ENCODE measurements around the gene HOXB3.

HOXB3 gene

DNA sequence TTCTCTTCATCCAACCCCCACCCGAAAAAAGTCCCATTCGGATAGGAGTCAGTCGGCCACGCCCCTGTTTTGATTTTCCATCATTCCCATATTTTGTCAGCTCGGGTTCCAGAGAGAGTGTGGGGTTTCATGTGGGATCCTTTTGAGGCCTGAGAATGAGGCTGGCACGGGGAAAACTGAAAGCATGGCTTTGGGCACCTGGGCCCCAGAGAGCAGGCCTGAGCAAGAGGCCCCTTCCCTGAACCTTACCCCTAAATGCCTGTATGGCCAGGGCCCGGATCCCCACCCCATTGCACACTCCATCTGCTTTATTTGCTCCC, 7.3 kb downstream of the HOXB3 start:
- no peak for DNase-seq

DNA sequence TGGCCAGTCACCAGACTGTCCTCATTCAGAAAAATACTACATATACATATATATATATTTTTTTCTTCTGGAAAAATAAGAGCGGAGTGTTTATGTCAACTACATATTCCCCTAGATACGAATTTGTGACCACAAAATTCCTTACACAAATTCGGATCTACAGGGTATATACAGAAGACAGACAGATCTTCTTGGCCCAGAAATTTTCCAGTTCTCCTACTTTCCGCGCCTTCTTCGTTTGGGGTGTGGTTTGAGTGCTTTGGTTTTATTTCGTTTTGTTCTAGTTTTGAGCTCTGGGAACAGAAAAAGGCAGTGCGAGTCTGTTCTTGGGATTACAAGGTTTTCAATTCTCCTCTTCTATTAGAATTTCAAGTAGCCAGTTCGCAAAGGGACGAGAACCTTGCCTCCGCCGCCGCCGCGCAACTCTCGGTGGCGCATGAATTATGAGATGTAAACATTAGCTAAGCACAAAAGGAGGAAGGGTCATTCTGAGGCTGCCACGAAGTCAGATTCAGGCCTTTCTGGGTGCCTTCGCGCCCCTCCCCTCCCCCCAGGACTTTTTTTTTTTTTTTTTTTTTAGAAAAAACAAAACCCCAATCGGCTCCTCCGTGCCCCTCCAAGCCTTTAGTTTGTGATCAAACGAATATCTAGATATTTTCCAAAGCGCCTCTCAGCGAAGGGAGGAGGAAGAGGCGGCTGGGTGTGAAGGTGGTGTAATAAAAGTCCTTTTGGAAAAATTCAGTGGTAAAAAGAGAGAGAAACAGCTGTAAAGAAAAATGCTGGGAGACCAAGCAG, 10.1 kb downstream of the HOXB3 start:
- no peak for DNase-seq

DNA sequence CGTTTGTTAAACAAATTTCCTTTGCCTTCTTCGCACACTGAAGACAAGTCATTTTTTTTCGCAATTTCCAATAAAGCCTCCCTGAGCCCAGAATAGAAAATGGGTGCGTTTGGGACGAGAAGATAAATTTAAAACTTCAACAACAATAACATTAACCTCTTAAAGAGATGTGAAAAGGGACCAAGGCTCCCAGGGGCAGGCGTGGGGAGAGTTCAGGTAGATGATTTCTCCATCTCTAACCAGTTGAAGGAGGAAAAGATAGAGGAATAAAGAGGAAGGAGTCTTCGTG, 10.6 kb downstream of the HOXB3 start:
- DNase-seq = no peak

DNA sequence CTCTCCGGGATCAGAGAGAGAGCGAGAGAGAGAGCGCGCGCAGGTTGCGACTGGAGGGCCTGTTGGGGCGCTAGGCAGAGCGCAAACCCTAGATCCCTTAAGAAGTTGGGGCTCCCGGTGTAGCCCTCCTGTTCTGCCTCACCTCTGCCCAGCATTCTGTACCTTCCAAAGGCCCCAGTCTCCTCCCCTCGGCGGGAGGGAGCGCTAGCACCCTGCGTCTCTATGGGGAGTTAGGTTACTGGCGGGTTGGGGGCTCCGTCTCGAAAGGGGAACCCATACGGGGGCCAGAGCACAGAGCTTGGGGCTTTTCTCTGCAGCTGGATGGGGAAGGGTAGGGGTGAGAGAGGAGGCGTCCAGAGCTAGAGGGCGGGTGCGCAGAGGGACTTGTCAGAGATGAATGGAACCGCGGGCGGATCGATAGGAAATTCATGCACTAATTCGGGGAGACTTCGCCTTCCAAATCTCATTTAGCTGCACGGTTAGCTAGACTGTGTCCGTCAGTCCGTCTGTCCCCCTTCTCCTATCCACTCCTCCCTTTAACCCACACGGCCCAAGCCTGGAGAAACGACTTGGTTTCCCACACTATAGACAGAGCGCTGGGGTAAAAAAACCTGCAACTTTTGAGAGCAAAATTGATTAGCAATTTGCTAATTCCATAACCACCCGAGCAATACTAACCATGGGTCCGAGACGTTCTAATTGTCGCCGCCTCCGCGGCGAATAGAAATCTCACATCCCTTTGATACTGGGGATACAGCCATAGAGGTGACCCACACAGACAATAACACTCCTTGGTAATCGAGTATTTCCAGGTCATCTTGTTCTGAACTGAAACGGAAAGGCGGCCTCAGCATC, 11.2 kb downstream of the HOXB3 start:
- peak; percentile 29 to 38 for DNase-seq

DNA sequence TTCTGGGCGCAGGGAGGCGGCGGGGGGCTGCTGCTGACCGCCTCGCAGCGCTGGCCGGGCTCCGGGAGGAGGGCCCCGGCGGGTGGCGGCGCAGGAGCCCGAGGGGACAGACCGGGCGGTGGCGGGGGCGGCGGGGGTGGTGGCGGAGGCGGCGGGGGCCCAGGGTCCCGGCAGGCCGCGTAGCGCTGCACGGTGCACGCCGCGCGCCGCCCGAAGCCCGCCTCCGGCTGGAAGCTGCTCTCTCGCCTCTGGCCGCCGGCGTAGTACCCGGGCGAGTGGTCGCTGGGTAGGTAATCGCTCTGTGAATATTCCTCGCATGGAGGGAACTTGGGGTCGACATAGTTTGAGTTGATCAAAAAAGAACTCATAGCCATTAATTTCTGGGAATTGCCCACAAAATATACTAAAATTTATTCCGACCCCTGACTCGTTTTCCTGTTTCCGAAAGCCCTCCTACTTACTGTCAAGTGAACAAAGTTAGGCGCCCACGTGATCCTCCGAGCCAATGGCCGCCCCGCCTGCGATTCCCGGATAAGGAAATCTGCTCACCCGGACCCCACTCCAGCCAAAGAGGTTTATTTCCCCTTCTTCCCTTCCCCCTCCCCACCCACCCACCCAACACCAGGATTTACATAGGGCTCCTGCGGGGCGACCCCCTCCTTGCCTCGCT, 12.0 kb downstream of the HOXB3 start, which contains the start of gene HOXB4:
Gene HOXB4, minus strand, starts transcription at position 405 of the 670 bp plus-strand sequence. Its CDS starts 31 bp downstream, at position 374.
- DNase-seq = peak; percentile 74 to 81

DNA sequence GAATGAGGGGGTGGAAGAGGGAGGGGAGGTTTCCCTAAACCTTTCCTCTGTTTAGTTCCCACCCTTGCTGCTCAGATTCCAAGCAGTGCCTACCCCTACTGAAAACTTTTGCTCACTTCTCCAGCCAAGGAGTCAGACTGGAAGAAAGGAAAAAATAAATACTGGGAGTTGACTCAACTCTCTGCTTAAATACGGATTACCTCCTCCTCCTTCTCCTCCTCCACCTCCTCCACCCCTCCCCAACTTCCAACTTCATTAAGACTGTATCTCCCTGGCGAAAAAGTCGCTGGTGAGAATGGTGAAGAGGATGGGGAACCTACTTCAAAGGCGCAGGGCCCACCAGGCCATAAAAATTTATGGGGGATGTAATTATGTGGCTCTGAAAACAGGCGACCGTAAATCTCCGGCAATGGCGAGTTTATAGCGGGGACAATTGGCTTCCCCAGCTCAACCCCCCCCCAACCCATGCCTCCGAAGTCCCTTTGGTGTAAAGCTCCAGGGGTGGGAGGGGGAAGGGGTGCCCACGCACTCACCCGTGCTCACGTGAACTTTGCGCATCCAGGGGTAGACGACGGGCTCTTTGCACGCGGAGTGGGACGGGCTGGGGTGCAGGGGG, 12.6 kb downstream of the HOXB3 start:
- DNase-seq = no peak

DNA sequence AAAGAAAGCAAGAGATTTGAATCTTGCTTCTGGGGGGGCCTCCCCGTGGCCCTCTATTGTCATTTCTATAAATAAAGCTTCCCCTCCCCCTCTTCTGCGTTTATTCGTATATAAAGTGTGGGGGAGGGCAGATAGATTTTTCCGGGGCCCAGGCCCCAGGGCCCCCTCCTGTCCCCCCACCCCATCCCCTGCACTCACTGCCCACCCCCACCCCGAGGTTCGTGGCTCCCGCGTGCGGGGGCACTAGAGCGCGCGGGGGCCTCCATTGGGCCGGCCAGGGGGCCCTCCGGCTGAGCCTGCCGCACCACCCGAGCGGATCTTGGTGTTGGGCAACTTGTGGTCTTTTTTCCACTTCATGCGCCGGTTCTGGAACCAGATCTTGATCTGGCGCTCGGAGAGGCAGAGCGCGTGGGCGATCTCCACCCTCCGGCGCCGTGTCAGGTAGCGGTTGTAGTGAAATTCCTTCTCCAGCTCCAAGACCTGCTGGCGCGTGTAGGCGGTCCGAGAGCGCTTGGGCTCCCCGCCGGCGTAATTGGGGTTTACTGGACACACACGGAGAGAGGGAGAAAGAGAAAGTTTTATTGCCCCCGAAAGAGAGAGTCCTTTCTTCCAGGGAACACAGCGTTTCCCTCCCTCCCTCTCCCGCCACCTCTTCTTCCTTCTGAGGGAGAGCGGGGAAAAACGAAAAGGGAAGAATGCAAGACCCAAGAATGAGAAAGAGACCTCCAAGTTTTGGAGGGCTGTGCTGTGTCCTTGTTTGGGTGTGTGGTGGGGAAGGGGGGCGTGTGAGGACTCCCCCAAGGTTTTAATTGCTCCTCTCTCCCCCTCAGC, 13.3 kb downstream of the HOXB3 start:
- no peak for DNase-seq

DNA sequence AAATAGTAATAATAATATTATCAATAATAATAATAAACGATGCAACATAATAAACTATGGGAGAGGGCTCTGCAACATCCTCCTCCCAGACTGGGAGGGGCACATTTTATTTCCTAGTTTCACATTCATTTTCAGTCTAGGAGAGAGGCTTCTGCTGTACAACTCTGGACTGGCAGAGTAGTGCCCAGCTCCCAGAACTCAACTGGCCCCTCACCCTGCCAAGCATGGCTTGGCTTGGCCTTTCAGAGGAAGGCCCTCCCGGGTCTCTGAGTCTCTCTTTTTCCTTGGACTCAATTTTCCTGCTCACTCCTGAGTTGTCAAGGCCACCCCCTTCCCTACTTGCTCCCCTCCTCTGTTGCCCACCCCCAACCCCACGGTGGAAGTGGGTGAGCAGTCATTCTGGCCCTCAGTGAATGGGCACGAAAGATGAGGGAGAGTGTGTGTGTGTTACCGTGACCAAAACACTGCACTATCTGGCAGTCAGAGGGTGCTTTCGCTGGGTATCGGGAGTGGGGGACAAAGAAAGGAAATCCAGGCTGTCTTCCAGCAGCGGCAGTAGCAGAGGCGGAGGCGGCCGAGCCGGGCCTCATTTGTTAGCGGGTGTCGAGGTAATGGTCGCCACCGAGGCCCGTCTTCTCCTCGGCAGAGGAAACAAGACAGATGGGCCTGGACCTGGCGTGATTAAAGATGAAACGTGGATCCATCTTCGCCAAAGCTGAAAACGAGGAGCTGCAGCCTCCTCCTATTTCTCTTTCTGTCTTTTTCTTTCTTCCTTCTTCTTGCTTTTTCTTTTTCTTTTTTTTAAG, 14.2 kb downstream of the HOXB3 start:
- DNase-seq = no peak

DNA sequence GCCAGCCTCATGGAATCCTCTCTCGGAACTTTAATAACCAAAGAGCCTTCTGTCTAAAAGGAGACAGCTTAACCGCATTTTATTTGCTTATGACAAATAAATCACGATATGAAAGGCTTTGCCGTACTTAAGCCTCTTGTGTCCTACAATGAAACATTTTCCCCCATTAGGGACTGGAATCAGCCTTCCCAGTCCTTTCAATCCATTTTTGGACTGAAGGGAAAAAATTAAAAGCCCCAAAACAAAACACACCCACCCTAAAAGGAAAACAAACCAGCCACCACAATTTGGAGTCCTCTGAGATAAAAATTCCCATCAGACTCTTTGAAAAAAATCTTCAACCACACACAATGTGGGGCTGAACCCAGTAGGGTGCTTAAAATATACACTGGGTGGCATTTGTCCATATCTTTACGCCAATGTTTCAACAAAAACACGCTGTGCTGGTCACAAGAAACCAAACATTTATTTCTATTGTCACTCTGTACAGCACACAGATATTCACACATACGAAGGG, 14.9 kb downstream of the HOXB3 start:
- DNase-seq = no peak

DNA sequence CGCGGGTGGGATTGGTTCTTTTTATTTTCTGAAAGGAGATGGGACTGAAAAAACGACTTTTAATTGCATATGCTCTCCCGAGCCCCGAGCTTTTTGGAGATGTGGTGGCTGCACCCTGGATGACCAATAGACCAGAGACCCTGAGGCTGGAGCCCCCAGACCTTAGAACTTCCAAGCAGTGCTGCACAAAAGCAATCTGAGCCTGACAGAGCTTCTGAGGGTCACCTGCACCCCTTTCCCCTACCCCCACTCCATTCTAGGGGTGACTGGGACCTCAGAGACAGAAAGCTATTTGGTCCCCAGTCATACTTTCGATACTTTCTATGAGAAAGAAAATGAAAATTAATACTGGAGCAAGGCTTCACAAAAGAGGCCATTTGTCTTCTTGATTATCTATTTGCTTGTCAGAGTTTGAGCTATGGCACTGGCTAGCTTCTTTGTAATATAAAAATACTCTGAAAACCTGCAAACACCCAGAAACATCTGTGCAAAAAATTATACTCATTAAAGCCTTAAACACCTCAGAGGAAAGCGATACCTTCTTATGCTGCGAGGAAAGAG, 15.5 kb downstream of the HOXB3 start:
- DNase-seq = no peak

DNA sequence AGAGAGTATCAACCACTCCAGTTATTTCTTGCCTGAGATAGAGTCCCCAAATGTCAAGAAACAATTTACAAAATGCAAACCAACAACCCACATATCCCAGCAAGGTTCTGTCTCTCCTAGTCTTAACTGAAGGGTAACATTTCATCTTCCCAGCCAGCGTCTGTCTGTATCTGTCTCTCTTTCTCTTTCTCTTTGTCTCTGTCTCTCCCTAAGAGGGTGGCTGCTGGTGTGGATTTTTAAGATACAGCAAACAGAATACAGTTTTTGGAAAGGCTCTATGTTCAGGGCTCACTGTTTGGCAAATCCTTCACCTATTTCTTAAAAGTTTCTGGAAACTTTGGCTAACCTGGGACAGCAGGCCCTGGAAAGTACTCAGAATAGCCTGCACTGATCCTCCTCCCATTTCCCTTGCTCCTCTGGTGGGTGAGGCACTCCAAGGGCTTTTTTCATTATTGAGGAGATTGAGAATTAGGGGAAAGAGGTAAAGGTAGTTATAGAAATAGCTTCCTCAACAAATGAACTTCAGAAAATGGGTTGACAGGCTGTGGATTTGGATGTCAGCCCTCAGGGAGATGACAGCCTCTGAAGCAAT, 18.1 kb downstream of the HOXB3 start:
- DNase-seq = no peak

DNA sequence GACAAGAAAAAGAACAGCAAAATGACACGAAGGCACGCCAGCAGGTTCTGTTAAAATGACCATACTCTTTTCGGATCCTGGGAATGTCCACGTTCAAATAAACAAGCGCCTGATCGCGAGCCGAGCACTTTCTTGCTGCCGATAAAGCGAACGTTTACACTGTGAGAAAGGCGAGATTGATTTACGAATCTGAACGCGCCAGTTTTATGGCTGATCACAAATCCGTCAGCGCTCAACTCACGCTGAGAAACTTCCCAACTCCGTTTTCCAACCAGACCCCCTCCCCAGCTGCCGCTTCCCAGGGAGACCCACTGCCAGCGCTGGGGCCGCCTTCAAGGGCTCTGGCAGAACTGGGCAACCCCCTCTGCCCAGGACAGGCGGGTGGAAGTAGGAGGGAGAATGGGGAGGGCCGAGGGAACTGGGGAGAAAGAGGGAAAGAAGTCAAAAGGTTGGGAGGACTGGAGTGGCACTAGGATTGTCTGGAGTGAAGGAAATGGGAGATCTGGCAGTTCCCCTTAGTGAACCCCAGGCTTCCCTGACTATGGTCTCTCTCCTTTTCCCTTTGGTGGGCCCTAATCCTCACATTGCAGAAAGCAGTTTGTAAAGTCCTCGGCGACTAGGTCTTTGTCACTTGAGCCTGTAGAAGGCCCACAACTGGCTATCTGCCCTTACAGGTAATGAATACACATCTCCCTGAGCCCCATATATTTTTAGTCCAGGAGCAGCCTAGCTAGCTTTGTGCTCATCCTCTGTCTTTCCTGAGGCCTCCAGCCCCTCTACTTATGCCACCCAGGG, 18.8 kb downstream of the HOXB3 start:
- DNase-seq = no peak

DNA sequence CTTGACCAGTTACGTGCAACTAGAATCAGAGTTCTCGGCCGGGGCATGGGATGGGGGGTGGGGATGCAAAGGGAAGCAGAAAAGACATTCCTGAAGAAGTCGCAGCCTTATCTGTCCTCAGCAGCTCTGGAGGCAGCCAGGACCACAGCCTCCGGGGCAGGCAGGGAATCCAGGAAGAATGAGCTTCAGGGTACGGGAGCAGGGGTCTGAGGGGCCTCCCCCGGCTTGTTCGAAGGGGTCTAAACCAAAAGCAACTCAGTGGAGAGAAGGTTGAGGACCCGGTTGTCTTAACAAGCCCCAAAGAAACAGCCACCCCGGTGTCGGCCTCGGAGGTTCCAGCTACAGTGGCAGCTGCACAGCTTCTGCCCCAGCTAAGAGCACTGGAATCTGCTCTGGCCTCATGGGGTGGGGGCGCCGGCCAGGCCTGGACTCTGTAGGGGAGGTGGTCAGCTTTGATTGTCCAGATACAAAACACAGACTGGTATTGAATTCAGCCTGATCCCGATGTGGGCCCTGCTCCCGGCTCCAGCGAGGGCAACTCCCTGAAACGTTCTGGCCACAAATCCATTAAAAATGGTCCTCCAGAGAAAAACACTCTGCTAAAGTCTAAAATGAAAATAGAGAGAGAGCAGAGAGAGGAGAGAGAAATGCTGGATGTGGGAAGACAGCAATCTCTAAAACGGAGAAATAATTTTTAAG, 19.6 kb downstream of the HOXB3 start:
- DNase-seq = no peak

DNA sequence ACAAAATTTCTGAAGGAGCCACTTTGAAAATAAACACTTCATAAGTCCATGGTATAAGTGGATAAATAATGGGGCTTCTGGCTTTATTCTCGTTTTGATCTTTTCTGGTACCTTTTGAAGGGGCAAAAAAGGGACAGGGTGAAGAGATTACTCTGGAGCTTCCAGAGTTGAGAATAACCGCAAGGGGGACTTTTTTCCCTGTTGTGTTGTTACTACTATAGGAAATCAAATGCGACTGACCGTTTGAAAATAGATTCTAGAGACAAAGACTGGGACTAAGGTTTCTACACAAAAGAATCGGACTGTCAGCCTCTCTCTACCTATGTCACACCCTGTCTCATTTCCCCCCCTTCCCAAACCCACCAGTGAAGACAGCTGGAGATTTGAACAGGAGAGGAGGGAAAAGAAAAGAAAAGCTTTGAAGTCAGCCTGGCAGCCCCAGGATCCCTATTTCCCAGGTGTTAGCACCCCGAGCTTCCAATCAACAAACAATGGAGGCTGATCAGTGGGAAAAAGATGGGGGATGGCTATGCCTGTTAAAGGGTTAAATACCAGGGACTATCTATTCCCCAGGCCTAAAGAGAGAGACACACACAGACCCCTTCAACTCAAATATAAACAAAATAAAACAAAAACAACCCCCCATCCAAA, 20.2 kb downstream of the HOXB3 start:
- no peak for DNase-seq

DNA sequence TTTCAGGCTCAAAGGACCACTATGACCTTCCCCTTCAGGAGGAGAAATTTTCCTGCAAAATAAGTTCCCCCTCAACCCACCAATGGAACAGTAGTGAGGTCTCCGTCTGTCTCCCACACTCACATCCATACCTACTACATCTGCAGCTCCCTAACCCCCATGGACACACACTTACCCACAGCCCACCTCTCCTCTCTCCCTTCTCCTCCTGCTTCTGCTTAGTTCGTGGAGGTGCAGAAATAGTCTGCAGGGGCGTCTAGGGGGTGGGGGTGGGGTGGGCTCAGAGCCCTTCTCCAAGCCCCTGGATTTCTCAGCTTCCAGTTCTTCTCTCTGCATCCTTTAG, 20.8 kb downstream of the HOXB3 start:
- no peak for DNase-seq

DNA sequence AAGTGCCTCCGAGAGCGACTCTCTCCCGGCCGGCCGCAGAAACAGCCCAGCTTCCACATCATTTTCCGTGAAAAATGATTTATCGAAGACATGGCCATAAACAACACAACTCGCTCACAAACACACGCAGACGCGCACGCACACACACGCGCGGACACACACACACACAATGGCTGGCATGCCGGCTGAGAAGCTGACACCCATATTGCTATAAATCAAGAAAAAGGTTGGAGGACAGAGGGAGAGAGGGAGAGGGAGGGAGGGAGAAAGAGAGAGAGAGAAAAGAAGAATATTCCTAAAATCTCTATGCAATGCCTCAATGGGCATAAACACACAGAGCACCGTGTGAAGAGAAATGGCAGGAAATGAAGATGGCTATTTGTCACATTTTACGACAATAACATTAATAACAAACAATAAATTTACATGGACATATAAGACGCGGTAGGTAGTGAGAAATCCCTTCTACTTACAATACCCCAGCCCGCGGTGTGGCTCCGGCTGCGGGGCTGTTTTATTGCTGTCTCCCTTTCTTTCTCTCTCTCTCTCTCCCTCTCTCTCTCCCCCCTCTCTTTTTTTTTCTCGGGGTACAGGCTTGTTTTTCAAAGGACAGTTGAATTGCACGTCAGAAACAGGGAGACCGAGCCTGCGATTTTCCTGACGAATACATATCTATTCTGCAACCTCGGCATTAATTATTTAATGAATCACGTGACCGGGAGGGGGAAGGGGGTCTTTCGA, 21.4 kb downstream of the HOXB3 start:
- DNase-seq = no peak

DNA sequence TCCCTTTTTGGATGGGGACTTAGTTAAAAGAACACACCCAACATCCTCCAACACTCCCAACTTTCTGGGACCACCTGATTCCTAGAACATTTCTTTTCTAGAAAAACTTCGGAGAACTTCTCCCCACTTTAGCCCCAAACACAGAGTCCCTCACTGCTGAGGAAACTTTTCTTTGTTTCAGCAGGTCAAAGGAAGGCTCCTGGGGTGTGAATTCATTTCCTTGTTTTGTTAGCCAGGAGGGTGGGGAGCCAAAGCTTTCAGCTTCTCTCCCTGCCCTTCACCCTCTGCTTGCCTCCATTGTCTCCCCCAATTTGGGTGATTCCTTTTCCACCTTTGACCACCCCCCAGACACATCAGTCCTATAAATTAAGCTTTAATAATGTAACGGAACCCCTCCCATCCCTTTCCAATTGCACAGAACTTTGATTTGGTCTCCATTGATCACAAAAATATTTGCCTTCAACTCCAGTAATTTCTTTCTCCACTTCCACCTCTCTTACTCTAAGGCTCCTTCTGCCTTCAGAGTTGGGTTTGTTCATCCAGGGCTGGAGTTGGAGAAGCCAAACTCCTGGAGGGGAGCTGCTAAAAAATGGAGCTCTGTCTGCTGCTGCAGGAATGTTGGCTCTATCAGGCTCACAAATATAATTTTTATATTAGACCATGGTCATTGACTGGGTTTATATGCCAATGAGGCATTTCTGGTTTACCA, 22.2 kb downstream of the HOXB3 start:
- no peak for DNase-seq

All from activated CD4-positive, alpha-beta T cell treated with anti-CD3 and anti-CD28 coated beads, Interleukin-2, amount 50 U/mL, for 48 hours (primary cell).